HL-60 (cell line): ENCODE data around the gene DUOX2.

Experiments
- CTCF ChIP-seq: IDR thresholded peaks from one replicate; pipeline ENCODE4 v1.5.1; 2011; ENCODE audit warnings: low read length, control low read depth, inconsistent platforms; ENCODE audit not compliant: insufficient read depth
- GABPA ChIP-seq: IDR thresholded peaks from 2 replicates; pipeline ENCODE4 v1.6.1; 2012; ENCODE audit warnings: low read depth
- POLR2AphosphoS5 ChIP-seq: IDR thresholded peaks from 2 replicates; pipeline ENCODE4 v1.6.1; 2012; ENCODE audit warnings: low read depth
- REST ChIP-seq: IDR thresholded peaks from 2 replicates; pipeline ENCODE4 v1.6.1; 2012; ENCODE audit warnings: low read depth; ENCODE audit not compliant: insufficient replicate concordance

GRCh38 chr15:45157974-45158373 is 44.0 kb upstream of the DUOX2 start:
- no peak for TF ChIP-seq CTCF
- no peak for TF ChIP-seq POLR2AphosphoS5
- TF ChIP-seq GABPA = no peak
- TF ChIP-seq REST = no peak
